Midbrain (tissue), 1 donor: ENCODE data around the gene ADIPOR1.
"Not testable (repeated sequence)": the region's sequence is repeated elsewhere in the genome, so short reads cannot be mapped to it uniquely, and the experiment has no call there.

Experiments used
- DNase-seq: peaks from one replicate; lab custom pipeline; 2025; lab: John Stamatoyannopoulos, UW

ADIPOR1 gene

DNA sequence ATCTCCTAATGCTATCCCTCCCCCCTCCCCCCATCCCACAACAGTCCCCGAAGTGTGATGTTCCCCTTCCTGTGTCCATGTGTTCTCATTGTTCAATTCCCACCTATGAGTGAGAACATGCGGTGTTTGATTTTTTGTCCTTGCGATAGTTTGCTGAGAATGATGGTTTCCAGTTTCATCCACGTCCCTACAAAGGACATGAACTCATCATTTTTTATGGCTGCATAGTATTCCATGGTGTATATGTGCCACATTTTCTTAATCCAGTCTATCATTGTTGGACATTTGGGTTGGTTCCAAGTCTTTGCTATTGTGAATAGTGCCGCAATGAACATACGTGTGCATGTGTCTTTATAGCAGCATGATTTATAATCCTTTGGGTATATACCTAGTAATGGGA lies 21.7 kb downstream of the ADIPOR1 start:
- not testable (repeated sequence) for DNase-seq

- no peak for DNase-seq
These were observed 22.3 kb downstream of the ADIPOR1 start for GRCh38 chr1:202935844-202936243.

- DNase-seq: no peak
These were observed 23.4 kb downstream of the ADIPOR1 start for GRCh38 chr1:202934755-202935154.

- DNase-seq: no peak
These were observed 25.6 kb downstream of the ADIPOR1 start for GRCh38 chr1:202932476-202932875.

DNA sequence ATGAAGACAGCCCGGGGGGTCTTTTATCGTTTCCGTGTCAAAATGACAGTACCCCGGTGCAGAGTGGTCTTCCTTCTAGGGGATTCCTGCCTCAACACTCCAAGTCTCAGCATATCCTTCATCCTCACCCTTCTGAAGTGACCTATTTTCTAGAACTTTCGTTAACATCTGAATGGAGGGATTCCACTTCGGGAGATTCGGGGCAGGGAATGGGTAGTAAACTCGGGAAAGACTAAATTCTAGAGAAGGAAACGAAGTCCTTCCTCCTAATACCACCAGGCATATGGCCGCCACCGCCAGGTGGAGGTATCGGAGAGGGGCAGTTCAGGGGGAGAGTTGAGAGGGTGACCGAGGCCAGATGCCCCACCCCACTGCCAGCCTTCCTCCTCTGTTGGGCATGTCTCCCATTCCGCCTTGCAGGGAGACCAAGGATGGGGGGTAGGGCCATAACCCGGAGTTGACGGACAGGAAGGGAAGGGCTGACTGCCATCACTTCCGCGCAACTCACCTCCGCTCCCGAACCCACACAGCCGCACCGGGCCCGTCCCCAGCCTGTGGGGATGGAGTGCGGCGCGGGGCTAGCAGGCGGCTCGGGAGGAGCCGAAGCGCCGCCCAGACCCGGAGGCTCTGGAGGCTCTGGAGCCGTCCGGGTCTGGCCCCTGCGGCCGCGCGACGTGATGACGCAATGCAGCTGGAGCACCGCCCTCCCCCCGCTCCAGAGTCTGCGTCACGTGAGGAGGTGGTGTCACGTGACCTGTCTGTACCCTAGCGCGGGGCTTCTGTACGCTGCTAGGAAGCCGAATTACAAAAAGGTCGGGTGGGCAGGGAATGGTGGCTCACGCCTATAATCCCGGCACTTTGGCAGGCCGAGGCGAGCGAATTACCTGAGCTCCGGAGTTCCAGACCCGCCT lies 31.3 kb downstream of the ADIPOR1 start, which contains the start of gene KLHL12:
Gene KLHL12, minus strand, starts transcription at position 654 of the 911 bp plus-strand sequence. CDS start 2,072 bp downstream, outside the sequence.
- DNase-seq: peak; percentile 96

GRCh38 chr1:202923533-202923932 lies 34.6 kb downstream of the ADIPOR1 start:
- no peak for DNase-seq

- DNase-seq: no peak
These were observed 38.5 kb downstream of the ADIPOR1 start for GRCh38 chr1:202919615-202920014.

GRCh38 chr1:202915146-202915545 lies 43.0 kb downstream of the ADIPOR1 start:
- no peak for DNase-seq

- not testable (repeated sequence) for DNase-seq
These were observed 45.6 kb downstream of the ADIPOR1 start for GRCh38 chr1:202912476-202912875.

GRCh38 chr1:202909494-202909893 lies 48.6 kb downstream of the ADIPOR1 start:
- no peak for DNase-seq

GRCh38 chr1:202908998-202909397 lies 49.1 kb downstream of the ADIPOR1 start:
- no peak for DNase-seq

GRCh38 chr1:202905331-202905730 lies 52.8 kb downstream of the ADIPOR1 start:
- no peak for DNase-seq

- DNase-seq: not testable (repeated sequence)
These were observed 54.3 kb downstream of the ADIPOR1 start for GRCh38 chr1:202903808-202904207.

GRCh38 chr1:202901555-202901954 lies 56.6 kb downstream of the ADIPOR1 start:
- no peak for DNase-seq

GRCh38 chr1:202892501-202892900 lies 65.6 kb downstream of the ADIPOR1 start:
- no peak for DNase-seq
